Astrocyte (in vitro differentiated cells and primary cell): ENCODE data around the gene SLC4A5. TPM values are rescaled to one million over a fixed set of nuclear protein-coding genes. Genes with fewer than 3 reads are reported as not detected.

Source experiments
- DNase-seq: peaks from one replicate; pipeline ENCODE4 v3.0.0-alpha.2; 2010; ENCODE audit warnings: low read depth
- FAIRE-seq: peaks from 2 replicates; lab custom pipeline; 2011; peaks lifted over from hg19 to GRCh38; lab: Jason Lieb, UNC
- H2AFZ ChIP-seq: 2 replicates; pipeline ENCODE4 v1.6.0; 2012; ENCODE audit warnings: low read depth, low read length, inconsistent platforms
- H3K27ac ChIP-seq: 2 replicates; pipeline ENCODE4 v1.5.1; 2011; ENCODE audit warnings: low read depth, low read length, inconsistent platforms
- H3K27me3 ChIP-seq: 2 replicates; pipeline ENCODE4 v1.6.0; 2011; ENCODE audit warnings: low read length, inconsistent platforms; ENCODE audit not compliant: insufficient read depth
- H3K36me3 ChIP-seq: 2 replicates; pipeline ENCODE4 v1.5.1; 2011; ENCODE audit warnings: low read length, inconsistent platforms; ENCODE audit not compliant: insufficient read depth
- H3K4me1 ChIP-seq: 2 replicates; pipeline ENCODE4 v1.5.1; 2011; ENCODE audit warnings: low read length, inconsistent platforms; ENCODE audit not compliant: insufficient read depth
- H3K4me2 ChIP-seq: 2 replicates; pipeline ENCODE4 v1.6.0; 2012; ENCODE audit warnings: low read length, inconsistent platforms
- H3K4me3 ChIP-seq: 2 replicates; pipeline ENCODE4 v1.5.1; 2011; ENCODE audit warnings: low read depth, mild to moderate bottlenecking, low read length, inconsistent platforms; ENCODE audit not compliant: insufficient read depth
- H3K79me2 ChIP-seq: 2 replicates; pipeline ENCODE4 v1.6.0; 2012; ENCODE audit warnings: mild to moderate bottlenecking, low read length, inconsistent platforms; ENCODE audit not compliant: insufficient read depth
- H3K9ac ChIP-seq: 2 replicates; pipeline ENCODE4 v1.6.0; 2012; ENCODE audit warnings: mild to moderate bottlenecking, low read length, inconsistent platforms
- H3K9me3 ChIP-seq: 2 replicates; pipeline ENCODE4 v1.5.1; 2012; ENCODE audit warnings: low read depth, mild to moderate bottlenecking, low read length, inconsistent platforms; ENCODE audit not compliant: insufficient read depth
- H4K20me1 ChIP-seq: 2 replicates; pipeline ENCODE4 v1.6.0; 2012; ENCODE audit warnings: low read length, inconsistent platforms; ENCODE audit not compliant: insufficient read depth
- H3K27ac Mint-ChIP-seq: one replicate; pipeline ENCODE4 v1.8.0; 2021; ENCODE audit warnings: mild to moderate bottlenecking, mixed read lengths; ENCODE audit not compliant: unreplicated experiment
- H3K27me3 Mint-ChIP-seq: one replicate; pipeline ENCODE4 v1.8.0; 2021; ENCODE audit warnings: low read depth, mixed read lengths; ENCODE audit not compliant: unreplicated experiment
- H3K36me3 Mint-ChIP-seq: one replicate; pipeline ENCODE4 v1.8.0; 2021; ENCODE audit warnings: low read depth, mixed read lengths; ENCODE audit not compliant: unreplicated experiment
- H3K4me1 Mint-ChIP-seq: one replicate; pipeline ENCODE4 v1.8.0; 2021; ENCODE audit warnings: low read depth, mixed read lengths; ENCODE audit not compliant: unreplicated experiment
- H3K4me3 Mint-ChIP-seq: one replicate; pipeline ENCODE4 v1.8.0; 2021; ENCODE audit warnings: mild to moderate bottlenecking, moderate library complexity, mixed read lengths; ENCODE audit not compliant: unreplicated experiment
- H3K9me3 Mint-ChIP-seq: one replicate; pipeline ENCODE4 v1.8.0; 2021; ENCODE audit warnings: mild to moderate bottlenecking, mixed read lengths; ENCODE audit not compliant: unreplicated experiment
- EZH2 ChIP-seq: IDR thresholded peaks from 2 replicates; pipeline ENCODE4 v1.6.1; 2012; ENCODE audit warnings: mild to moderate bottlenecking, low read length, inconsistent platforms; ENCODE audit not compliant: insufficient read depth
- total RNA-seq: library from RNA; stranded (reverse); gene quantifications from 2 replicates; pipeline ENCODE4 v1.2.1, GENCODE V29; 2021
- TF ChIP-seq, protein P1 (sequence below): IDR thresholded peaks from 2 replicates; pipeline ENCODE4 v1.5.1; 2011; ENCODE audit warnings: low read depth, mild to moderate bottlenecking, inconsistent platforms, low read length, moderate library complexity; ENCODE audit not compliant: insufficient read depth

Gene SLC4A5
- total RNA-seq, 1 donor from 2014 or later: 0.41 TPM

DNA sequence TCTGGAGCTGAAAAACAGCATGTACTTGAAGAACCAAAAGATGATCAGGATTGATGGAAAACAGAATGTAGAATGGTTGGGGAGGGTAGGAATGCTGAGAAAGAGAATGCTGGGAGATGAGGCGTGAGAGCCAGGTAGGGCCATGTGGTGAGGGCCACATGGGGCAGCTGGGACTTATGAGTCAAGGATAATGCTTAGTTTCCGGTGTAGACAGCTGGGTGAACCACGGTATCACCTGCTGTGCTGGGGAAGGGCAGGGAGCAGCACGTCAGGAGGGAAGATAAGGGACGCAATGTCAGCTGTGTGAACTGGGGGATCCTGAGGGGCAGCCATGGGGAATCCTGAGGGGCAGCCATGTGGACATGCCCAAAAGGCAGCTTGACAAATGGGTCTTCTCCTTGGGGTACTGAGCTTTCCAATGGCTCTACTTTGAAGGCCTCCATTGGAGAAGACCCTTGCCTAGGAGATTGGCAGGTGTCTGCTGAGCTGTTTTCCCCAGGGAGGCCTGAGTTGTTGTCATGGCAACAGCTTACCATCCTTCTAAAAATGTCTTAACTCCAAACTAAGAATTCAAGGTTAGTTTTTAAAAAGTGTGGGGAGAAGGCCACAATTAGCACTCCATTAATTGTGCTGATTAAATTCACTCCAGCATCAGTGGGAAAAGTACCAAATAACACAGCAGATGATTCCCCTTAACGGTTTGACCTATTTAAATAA lies 93.7 kb downstream of the SLC4A5 start:
- DNase-seq (no peak), FAIRE-seq (no peak)
- Mint-ChIP-seq H3K4me1 (peaks cover 3% of the 10 kb centered on the region), H3K9me3 (peaks cover 2% of the 10 kb centered on the region), H3K27me3 (peaks cover 12% of the 10 kb centered on the region), H3K4me3 (no peak overlapping the region), H3K27ac (no peak overlapping the region), H3K36me3 (peaks cover 6% of the 10 kb centered on the region)
- no peaks in the 10 kb centered on the region for H4K20me1 ChIP-seq
- no peaks in the 10 kb centered on the region for H3K4me1 ChIP-seq
- H3K9me3 ChIP-seq: no peaks in the 10 kb centered on the region
- TF ChIP-seq EZH2: no peak
- TF ChIP-seq, protein P1, sequence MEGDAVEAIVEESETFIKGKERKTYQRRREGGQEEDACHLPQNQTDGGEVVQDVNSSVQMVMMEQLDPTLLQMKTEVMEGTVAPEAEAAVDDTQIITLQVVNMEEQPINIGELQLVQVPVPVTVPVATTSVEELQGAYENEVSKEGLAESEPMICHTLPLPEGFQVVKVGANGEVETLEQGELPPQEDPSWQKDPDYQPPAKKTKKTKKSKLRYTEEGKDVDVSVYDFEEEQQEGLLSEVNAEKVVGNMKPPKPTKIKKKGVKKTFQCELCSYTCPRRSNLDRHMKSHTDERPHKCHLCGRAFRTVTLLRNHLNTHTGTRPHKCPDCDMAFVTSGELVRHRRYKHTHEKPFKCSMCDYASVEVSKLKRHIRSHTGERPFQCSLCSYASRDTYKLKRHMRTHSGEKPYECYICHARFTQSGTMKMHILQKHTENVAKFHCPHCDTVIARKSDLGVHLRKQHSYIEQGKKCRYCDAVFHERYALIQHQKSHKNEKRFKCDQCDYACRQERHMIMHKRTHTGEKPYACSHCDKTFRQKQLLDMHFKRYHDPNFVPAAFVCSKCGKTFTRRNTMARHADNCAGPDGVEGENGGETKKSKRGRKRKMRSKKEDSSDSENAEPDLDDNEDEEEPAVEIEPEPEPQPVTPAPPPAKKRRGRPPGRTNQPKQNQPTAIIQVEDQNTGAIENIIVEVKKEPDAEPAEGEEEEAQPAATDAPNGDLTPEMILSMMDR: no peak
- H3K27ac ChIP-seq: no peak overlapping the region
- peaks cover 3% of the 10 kb centered on the region for H3K27me3 ChIP-seq
- no peak overlapping the region for H3K4me2 ChIP-seq
- no peak overlapping the region for H3K4me3 ChIP-seq
- no peak overlapping the region for H3K9ac ChIP-seq
- H3K36me3 ChIP-seq: no peaks in the 10 kb centered on the region
- no peaks in the 10 kb centered on the region for H3K79me2 ChIP-seq
- no peak overlapping the region for H2AFZ ChIP-seq

DNA sequence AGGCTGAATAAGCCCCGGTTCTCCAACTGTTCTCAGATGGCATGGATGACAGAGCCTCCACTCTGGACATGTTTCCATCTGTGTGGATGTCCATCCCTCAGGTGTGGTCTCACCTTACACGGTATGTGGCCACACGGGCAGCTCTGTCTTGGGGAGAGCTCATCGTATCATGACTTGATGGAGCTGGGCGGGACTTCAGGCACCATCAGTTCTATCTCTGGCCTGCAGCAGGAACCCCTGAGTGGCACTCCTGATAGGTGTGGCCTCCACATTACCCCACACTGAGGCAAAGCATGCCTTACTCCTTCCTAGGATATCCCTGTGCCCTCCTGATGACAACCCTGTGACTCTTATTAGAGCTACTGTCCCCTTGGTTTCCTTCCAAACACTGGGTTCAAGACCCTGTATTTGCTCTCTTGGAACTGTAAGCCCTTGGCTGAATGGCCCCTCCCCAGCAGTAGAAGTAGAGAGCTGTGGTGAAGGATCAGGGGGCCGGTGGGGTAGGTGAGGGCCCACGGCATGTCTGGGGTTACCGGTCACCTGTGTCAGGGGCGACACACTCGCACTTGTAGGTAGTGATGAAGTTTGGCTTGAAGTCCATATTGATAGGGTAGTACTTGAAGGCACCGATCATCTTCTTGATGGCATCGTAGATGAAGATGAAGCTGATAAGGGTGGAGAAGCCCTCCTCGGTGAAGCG lies 96.6 kb downstream of the SLC4A5 start:
- Histone ChIP-seq H3K79me2 (no peaks in the 10 kb centered on the region), H3K36me3 (no peaks in the 10 kb centered on the region), H2AFZ (no peak overlapping the region), H3K9ac (no peak overlapping the region), H3K4me3 (no peak overlapping the region), H3K4me2 (no peak overlapping the region), H3K4me1 (no peaks in the 10 kb centered on the region), H3K27me3 (peaks cover 6% of the 10 kb centered on the region), H3K27ac (no peak overlapping the region), H4K20me1 (no peaks in the 10 kb centered on the region), H3K9me3 (no peaks in the 10 kb centered on the region)
- H3K36me3 Mint-ChIP-seq: peaks cover 6% of the 10 kb centered on the region
- no peak for TF ChIP-seq EZH2
- TF ChIP-seq, protein P1: no peak
- H3K27ac Mint-ChIP-seq: no peak overlapping the region
- peaks cover 11% of the 10 kb centered on the region for H3K27me3 Mint-ChIP-seq
- H3K4me3 Mint-ChIP-seq: no peak overlapping the region
- H3K4me1 Mint-ChIP-seq: no peaks in the 10 kb centered on the region
- H3K9me3 Mint-ChIP-seq: peaks cover 2% of the 10 kb centered on the region
- DNase-seq (no peak), FAIRE-seq (no peak)

DNA sequence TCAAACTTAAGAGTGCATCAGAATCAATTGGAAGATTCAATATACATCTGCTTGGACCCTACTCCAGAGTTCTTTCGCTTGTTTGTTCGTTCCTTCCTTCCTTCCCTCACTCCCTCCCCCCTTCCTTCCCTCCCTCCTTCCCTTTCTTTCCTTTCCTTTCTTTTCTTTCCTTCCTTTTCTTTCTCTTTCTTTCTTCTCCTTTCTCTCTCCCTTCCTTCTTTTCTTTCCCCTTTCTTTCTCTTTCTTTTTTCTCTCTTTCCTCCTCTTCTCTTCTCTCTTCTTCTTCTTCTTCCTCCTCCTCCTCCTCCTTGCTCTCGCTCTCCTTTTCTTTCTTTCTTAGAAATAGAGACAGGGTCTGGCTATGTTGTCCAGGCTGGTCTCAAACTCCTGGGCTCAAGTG lies 98.9 kb downstream of the SLC4A5 start:
- H3K9me3 Mint-ChIP-seq: peaks cover under 1% of the 10 kb centered on the region
- H3K36me3 Mint-ChIP-seq: peaks cover 6% of the 10 kb centered on the region
- Histone ChIP-seq H3K9ac (no peak overlapping the region), H2AFZ (no peak overlapping the region), H3K79me2 (no peaks in the 10 kb centered on the region), H3K4me3 (no peak overlapping the region), H3K9me3 (peaks cover 4% of the 10 kb centered on the region), H3K4me2 (no peak overlapping the region), H3K27me3 (peaks cover 3% of the 10 kb centered on the region), H3K36me3 (no peaks in the 10 kb centered on the region), H4K20me1 (no peaks in the 10 kb centered on the region), H3K27ac (no peak overlapping the region), H3K4me1 (no peaks in the 10 kb centered on the region)
- H3K4me3 Mint-ChIP-seq: no peak overlapping the region
- TF ChIP-seq, protein P1: no peak
- TF ChIP-seq EZH2: no peak
- H3K27ac Mint-ChIP-seq: no peak overlapping the region
- no peak for FAIRE-seq
- no peak for DNase-seq
- peaks cover 11% of the 10 kb centered on the region for H3K27me3 Mint-ChIP-seq
- no peaks in the 10 kb centered on the region for H3K4me1 Mint-ChIP-seq
